Measurements from ENCODE around the gene CYREN.

CYREN gene

DNA sequence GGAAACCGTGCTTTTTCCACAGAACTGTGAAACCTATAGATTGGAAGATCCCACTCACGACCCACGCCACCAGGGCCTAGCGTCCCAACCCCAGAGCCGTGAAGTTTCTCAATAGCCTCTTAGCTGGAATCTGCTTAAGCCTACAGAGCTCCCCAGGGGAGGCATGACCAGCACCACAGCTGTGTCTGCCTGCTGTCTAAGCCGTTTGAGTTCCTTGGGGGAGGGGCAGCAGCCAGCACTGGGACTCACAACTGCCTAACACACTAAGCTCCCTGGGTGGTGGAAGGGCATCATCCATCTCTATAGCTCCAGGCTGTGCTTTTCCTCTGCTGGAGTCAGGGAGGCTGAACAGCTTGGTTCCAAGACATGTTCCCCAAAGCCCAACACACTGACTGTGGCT is 48.6 kb downstream of the CYREN start:
- Histone ChIP-seq H3K9me3 (ENCODE audit: control extremely low read depth in 1 of 5, control insufficient read depth in 4 of 5, insufficient read depth in 2 of 5, low read depth in 1 of 5, low read length in 4 of 5) (peaks cover 0 to 16% (median 5%) of the 10 kb centered on the region in 5 experiments), H3K27ac (ENCODE audit: insufficient read depth in 1 of 2, low read depth in 1 of 2, low read length in 2 of 2, poor library complexity in 1 of 2, severe bottlenecking in 2 of 2) (no peak overlapping the region)
- POLR2A ChIA-PET, result no interaction called here

DNA sequence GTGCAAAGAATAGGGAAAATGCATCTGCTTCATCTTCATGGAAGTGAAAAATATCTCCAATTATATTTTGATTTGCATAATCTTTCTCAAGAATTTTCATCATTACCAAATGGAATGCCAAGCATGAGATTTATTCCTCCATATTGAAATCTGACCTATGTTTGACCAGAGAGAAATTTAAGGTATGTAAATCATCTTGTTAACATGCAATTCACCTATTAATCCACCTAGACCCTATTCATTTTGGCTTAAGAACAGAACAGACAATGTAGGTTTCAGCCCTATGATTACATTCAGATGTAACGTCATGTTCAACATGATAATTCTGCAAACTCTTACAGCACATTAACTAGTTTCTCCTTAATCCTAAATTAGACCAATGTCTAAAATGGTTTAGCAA is 53.4 kb downstream of the CYREN start:
- DNase-seq, result no peak
- H3K4me3 ChIP-seq (ENCODE audit: control insufficient read depth in 1 of 7, extremely low read depth in 1 of 7, insufficient read depth in 4 of 7, low read depth in 2 of 7, low read length in 6 of 7), result no peak overlapping the region
- H3K4me1 ChIP-seq (ENCODE audit: control extremely low read depth in 1 of 4, control insufficient read depth in 4 of 4, insufficient read depth in 4 of 4, low read length in 3 of 4), result no peaks in the 10 kb centered on the region
- CTCF ChIA-PET, result no interaction called here
- POLR2A ChIA-PET, result no interaction called here
- peaks cover 0 to 17% (median 4%) of the 10 kb centered on the region in 5 experiments for H3K9me3 ChIP-seq (ENCODE audit: control extremely low read depth in 1 of 5, control insufficient read depth in 4 of 5, insufficient read depth in 2 of 5, low read depth in 1 of 5, low read length in 4 of 5)
- H3K27me3 ChIP-seq (replicated peaks in 2 of 5; ENCODE audit: control insufficient read depth in 4 of 5, insufficient read depth in 5 of 5, low read length in 4 of 5), result no peaks in the 10 kb centered on the region
- H3K27ac ChIP-seq (ENCODE audit: insufficient read depth in 1 of 2, low read depth in 1 of 2, low read length in 2 of 2, poor library complexity in 1 of 2, severe bottlenecking in 2 of 2), result no peak overlapping the region
- H3K36me3 ChIP-seq (ENCODE audit: control insufficient read depth in 4 of 4, insufficient read depth in 4 of 4, low read length in 3 of 4), result no peaks in the 10 kb centered on the region
- WGBS (ENCODE audit: insufficient coverage), result no CpG with 5 or more reads among the region's 1 CpG

More for the DNA sequence above, 48.6 kb downstream of the CYREN start:
- CTCF ChIA-PET, result no interaction called here
- Histone ChIP-seq H3K27me3 (replicated peaks in 2 of 5; ENCODE audit: control insufficient read depth in 4 of 5, insufficient read depth in 5 of 5, low read length in 4 of 5) (no peaks in the 10 kb centered on the region), H3K4me3 (ENCODE audit: control insufficient read depth in 1 of 7, extremely low read depth in 1 of 7, insufficient read depth in 4 of 7, low read depth in 2 of 7, low read length in 6 of 7) (no peak overlapping the region), H3K36me3 (ENCODE audit: control insufficient read depth in 4 of 4, insufficient read depth in 4 of 4, low read length in 3 of 4) (no peaks in the 10 kb centered on the region), H3K4me1 (ENCODE audit: control extremely low read depth in 1 of 4, control insufficient read depth in 4 of 4, insufficient read depth in 4 of 4, low read length in 3 of 4) (peaks cover 0 to 3% (median 0%) of the 10 kb centered on the region in 4 experiments)
- WGBS (ENCODE audit: insufficient coverage), result 94% methylated on average over 5 of the region's 6 CpGs
- DNase-seq, result no peak

Data from common myeloid progenitor, CD34-positive (primary cell).